Osteoblast (primary cell): ENCODE measurements around the gene ANO1. TPM values are rescaled to one million over a fixed set of nuclear protein-coding genes. Genes with fewer than 3 reads are reported as not detected.

ENCODE experiments used
- DNase-seq: peaks from one replicate; pipeline ENCODE4 v3.0.0; 2011; ENCODE audit warnings: low spot score, mixed read lengths; ENCODE audit not compliant: insufficient read length; ENCODE audit errors: missing footprints
- H2AFZ ChIP-seq: 2 replicates; pipeline ENCODE4 v1.6.0; 2011; ENCODE audit warnings: mild to moderate bottlenecking, low read length
- H3K27ac ChIP-seq: 2 replicates; pipeline ENCODE4 v1.5.1; 2011; ENCODE audit warnings: mild to moderate bottlenecking, low read depth, low read length, moderate library complexity
- H3K27me3 ChIP-seq: 2 replicates; pipeline ENCODE4 v1.6.0; 2012; ENCODE audit warnings: mild to moderate bottlenecking, control low read depth, inconsistent platforms, low read length, moderate library complexity; ENCODE audit not compliant: insufficient read depth
- H3K36me3 ChIP-seq: 2 replicates; pipeline ENCODE4 v1.5.1; 2011; ENCODE audit warnings: mild to moderate bottlenecking, low read length, control low read depth, moderate library complexity; ENCODE audit not compliant: insufficient read depth
- H3K4me1 ChIP-seq: 2 replicates; pipeline ENCODE4 v1.5.1; 2011; ENCODE audit warnings: mild to moderate bottlenecking, low read length, control low read depth, moderate library complexity; ENCODE audit not compliant: insufficient read depth
- H3K4me2 ChIP-seq: 2 replicates; pipeline ENCODE4 v1.6.0; 2011; ENCODE audit warnings: mild to moderate bottlenecking, low read length; ENCODE audit not compliant: insufficient read depth
- H3K4me3 ChIP-seq: fragments of 200-600 bp; sonication (generic); 3 replicates; pipeline ENCODE4 v1.5.1; 2012; ENCODE audit warnings: mild to moderate bottlenecking, low read length, inconsistent platforms; ENCODE audit not compliant: insufficient read depth
- H3K79me2 ChIP-seq: 2 replicates; pipeline ENCODE4 v1.6.0; 2012; ENCODE audit warnings: mild to moderate bottlenecking, low read length, control low read depth, inconsistent platforms; ENCODE audit not compliant: insufficient read depth
- H3K9me3 ChIP-seq: 2 replicates; pipeline ENCODE4 v1.5.1; 2011; ENCODE audit warnings: low read depth, low read length, control low read depth
- H4K20me1 ChIP-seq: 2 replicates; pipeline ENCODE4 v1.6.0; 2012; ENCODE audit warnings: mild to moderate bottlenecking, low read length, control low read depth; ENCODE audit not compliant: insufficient read depth
- CTCF ChIP-seq: IDR thresholded peaks from 2 replicates; pipeline ENCODE4 v1.5.1; 2011; ENCODE audit warnings: mild to moderate bottlenecking, low read depth, low read length, moderate library complexity; ENCODE audit errors: extremely low read depth
- total RNA-seq: library from RNA; depleted of rRNA; stranded (reverse); fragments of >200 nt; gene quantifications from 2 replicates; pipeline ENCODE4 v1.2.3, GENCODE V29; 2012

Gene ANO1
- total RNA-seq, 1 donor: not detected

GRCh38 chr11:70110538-70111055, 32.5 kb downstream of the ANO1 start:
- H3K4me3 ChIP-seq: no peak overlapping the region
- H4K20me1 ChIP-seq: no peaks in the 10 kb centered on the region
- H3K4me2 ChIP-seq: no peak overlapping the region
- H3K27ac ChIP-seq: no peak overlapping the region
- H2AFZ ChIP-seq: no peak overlapping the region
- H3K4me1 ChIP-seq: peaks cover 24% of the 10 kb centered on the region
- H3K9me3 ChIP-seq: no peaks in the 10 kb centered on the region
- no peaks in the 10 kb centered on the region for H3K79me2 ChIP-seq
- H3K36me3 ChIP-seq: no peaks in the 10 kb centered on the region
- TF ChIP-seq CTCF: no peak
- no peaks in the 10 kb centered on the region for H3K27me3 ChIP-seq
- DNase-seq: no peak

GRCh38 chr11:70111269-70112016, 33.3 kb downstream of the ANO1 start:
- no peaks in the 10 kb centered on the region for H3K9me3 ChIP-seq
- TF ChIP-seq CTCF: no peak
- H4K20me1 ChIP-seq: no peaks in the 10 kb centered on the region
- H3K27ac ChIP-seq: peak overlapping the region; percentile 49
- H3K4me1 ChIP-seq: peaks cover 24% of the 10 kb centered on the region
- H3K79me2 ChIP-seq: no peaks in the 10 kb centered on the region
- H2AFZ ChIP-seq: peak overlapping the region; percentile 23
- no peak overlapping the region for H3K4me3 ChIP-seq
- peak overlapping the region; percentile 52 for H3K4me2 ChIP-seq
- peak; percentile 93 for DNase-seq
- no peaks in the 10 kb centered on the region for H3K36me3 ChIP-seq
- H3K27me3 ChIP-seq: no peaks in the 10 kb centered on the region

DNA sequence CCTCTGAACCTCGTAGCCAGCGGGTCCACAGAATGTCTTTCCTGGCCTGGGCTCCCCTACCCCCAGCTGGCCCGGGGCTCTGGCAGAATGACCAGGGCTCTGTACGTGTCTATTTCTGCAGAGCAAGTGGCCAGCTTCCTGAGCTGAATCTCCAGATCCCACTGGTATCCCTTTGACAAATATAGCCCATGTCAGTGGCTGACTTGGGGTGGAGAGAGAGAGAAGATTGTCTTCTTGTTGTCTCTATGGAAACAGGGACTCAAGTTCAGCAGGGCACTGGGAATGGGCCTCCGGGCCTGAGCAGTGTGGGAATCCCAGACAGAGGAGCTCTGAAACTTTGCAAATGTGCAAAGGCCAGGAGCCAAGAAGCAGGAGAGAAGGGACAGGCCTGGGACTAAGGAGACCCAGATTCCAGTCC, 33.9 kb downstream of the ANO1 start:
- no peaks in the 10 kb centered on the region for H3K79me2 ChIP-seq
- TF ChIP-seq CTCF: no peak
- H3K36me3 ChIP-seq: no peaks in the 10 kb centered on the region
- DNase-seq: no peak
- no peaks in the 10 kb centered on the region for H4K20me1 ChIP-seq
- H2AFZ ChIP-seq: peak overlapping the region; percentile 23
- H3K4me1 ChIP-seq: peaks cover 24% of the 10 kb centered on the region
- H3K27ac ChIP-seq: peak overlapping the region; percentile 45
- H3K4me2 ChIP-seq: peak overlapping the region; percentile 52
- H3K9me3 ChIP-seq: no peaks in the 10 kb centered on the region
- no peak overlapping the region for H3K4me3 ChIP-seq
- no peaks in the 10 kb centered on the region for H3K27me3 ChIP-seq

DNA sequence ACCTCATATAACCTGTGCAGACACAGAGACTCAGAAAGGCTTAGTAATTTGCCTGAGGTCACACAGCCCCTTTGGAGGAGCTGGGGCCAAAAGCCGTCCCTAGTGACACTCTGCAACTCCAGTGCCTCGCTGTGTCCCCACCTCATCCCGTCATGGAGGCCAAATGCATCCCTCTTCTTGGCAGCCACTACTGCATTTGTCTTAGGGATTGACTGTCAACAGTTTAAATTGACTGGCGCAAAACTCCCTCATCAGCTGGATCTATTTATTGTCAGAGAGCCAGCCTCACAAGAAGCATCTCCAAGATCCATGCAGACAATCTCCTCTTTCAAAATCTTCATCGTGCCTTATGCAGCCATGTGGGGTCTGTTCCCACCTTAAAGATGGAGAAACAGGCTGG, 35.7 kb downstream of the ANO1 start:
- no peak overlapping the region for H2AFZ ChIP-seq
- H3K36me3 ChIP-seq: no peaks in the 10 kb centered on the region
- no peak for TF ChIP-seq CTCF
- peaks cover 18% of the 10 kb centered on the region for H3K4me1 ChIP-seq
- no peaks in the 10 kb centered on the region for H3K27me3 ChIP-seq
- H4K20me1 ChIP-seq: no peaks in the 10 kb centered on the region
- no peak overlapping the region for H3K4me3 ChIP-seq
- H3K79me2 ChIP-seq: no peaks in the 10 kb centered on the region
- no peak overlapping the region for H3K4me2 ChIP-seq
- no peak overlapping the region for H3K27ac ChIP-seq
- DNase-seq: no peak
- H3K9me3 ChIP-seq: no peaks in the 10 kb centered on the region
